CD4-positive, alpha-beta T cell (primary cell): ENCODE measurements around the gene CHAF1A. TPM values are rescaled to one million over a fixed set of nuclear protein-coding genes. Genes with fewer than 3 reads are reported as not detected.
A peak's percentile ranks its signal among the peaks of the same experiment; 100 is the strongest.

Experiments used
- ATAC-seq: fragments of 200-7000 bp; cut with Tn5 transposase; one replicate; pipeline ENCODE4 v1.10.0; 2022; ENCODE audit warnings: mild to moderate bottlenecking; ENCODE audit not compliant: poor library complexity
- CTCF ChIA-PET: fragments of 350-600 bp; sonication (Branson Sonifier 250); formaldehyde crosslinking; loops from one replicate; lab custom pipeline; 2021; ENCODE audit warnings: antibody characterized with exemption, inconsistent platforms; lab: Charles Lee
- POLR2A ChIA-PET: fragments of 350-600 bp; sonication (Branson Sonifier 250); formaldehyde crosslinking; loops from one replicate; lab custom pipeline; 2021; ENCODE audit warnings: antibody characterized with exemption, inconsistent platforms; lab: Charles Lee
- DNase-seq, 14 experiments: peaks; one replicate each; pipeline ENCODE4 v3.0.0-alpha.2; 2013 to 2020; ENCODE audit warnings: mixed read lengths in 2 of 14
- H3K27ac ChIP-seq, 2 donors: one replicate each; pipeline versions ENCODE4 v1.5.1 to v1.7.0; 2013; ENCODE audit warnings: low read length in 2 of 2, low read depth in 1 of 2, mild to moderate bottlenecking in 1 of 2
- H3K27me3 ChIP-seq, 2 experiments: 1 replicate in 1 of 2; 2 replicates in 1 of 2; pipeline versions ENCODE4 v1.6.1 to v1.7.0; 2013; ENCODE audit warnings: low read length in 2 of 2, control low read depth in 1 of 2, mild to moderate bottlenecking in 1 of 2, moderate library complexity in 1 of 2; ENCODE audit not compliant: insufficient read depth in 2 of 2, control insufficient read depth in 1 of 2
- H3K36me3 ChIP-seq: one replicate; pipeline ENCODE4 v1.6.1; 2013; ENCODE audit warnings: low read length, control low read depth; ENCODE audit not compliant: insufficient read depth
- H3K4me1 ChIP-seq: one replicate; pipeline ENCODE4 v1.6.1; 2013; ENCODE audit warnings: low read length, control low read depth; ENCODE audit not compliant: insufficient read depth
- H3K4me3 ChIP-seq: one replicate; pipeline ENCODE4 v1.5.1; 2013; ENCODE audit warnings: mild to moderate bottlenecking, low read length, moderate library complexity
- H3K9me3 ChIP-seq, 2 experiments: 1 replicate in 1 of 2; 2 replicates in 1 of 2; pipeline versions ENCODE4 v1.6.1 to v1.7.0; 2013; ENCODE audit warnings: low read length in 2 of 2, mild to moderate bottlenecking in 2 of 2, control low read depth in 1 of 2, moderate library complexity in 1 of 2; ENCODE audit not compliant: control insufficient read depth in 1 of 2, insufficient read depth in 1 of 2
- H3K27ac Mint-ChIP-seq: one replicate; pipeline ENCODE4 v1.8.0; 2020; ENCODE audit warnings: mixed read lengths
- H3K27me3 Mint-ChIP-seq: one replicate; pipeline ENCODE4 v1.8.0; 2021; ENCODE audit warnings: mixed read lengths
- H3K36me3 Mint-ChIP-seq: one replicate; pipeline ENCODE4 v1.8.0; 2021; ENCODE audit warnings: low read depth, mixed read lengths
- H3K4me1 Mint-ChIP-seq: one replicate; pipeline ENCODE4 v1.8.0; 2021; ENCODE audit warnings: low read depth, mixed read lengths
- H3K4me3 Mint-ChIP-seq: one replicate; pipeline ENCODE4 v1.8.0; 2020; ENCODE audit warnings: mild to moderate bottlenecking, mixed read lengths
- H3K9me3 Mint-ChIP-seq: one replicate; pipeline ENCODE4 v1.8.0; 2020; ENCODE audit warnings: mixed read lengths
- intact Hi-C, 2 experiments: fragments of 100-400 bp; cut with DNase I in 1 of 2; cut with micrococcal nuclease in 1 of 2; formaldehyde crosslinking; loops; one replicate each; pipeline versions ENCODE4 v1.15.1 to v1.9.0; 2023 to 2025; cut with DNase I, micrococcal nuclease
- total RNA-seq, 174 experiments: library from RNA in 2 of 174; stranded (reverse) in 2 of 174; gene quantifications; one replicate each; pipeline ENCODE4 v1.2.3 and lab custom pipeline; 2021 to 2026
- TF ChIP-seq, protein P1 (sequence below): fragments of 200-600 bp; IDR thresholded peaks from one replicate; pipeline ENCODE4 v1.8.0; 2022; ENCODE audit warnings: antibody characterized with exemption, mild to moderate bottlenecking

Gene CHAF1A
- total RNA-seq, 2 experiments from 2014 or later, result 27.5 to 27.8 TPM

DNA sequence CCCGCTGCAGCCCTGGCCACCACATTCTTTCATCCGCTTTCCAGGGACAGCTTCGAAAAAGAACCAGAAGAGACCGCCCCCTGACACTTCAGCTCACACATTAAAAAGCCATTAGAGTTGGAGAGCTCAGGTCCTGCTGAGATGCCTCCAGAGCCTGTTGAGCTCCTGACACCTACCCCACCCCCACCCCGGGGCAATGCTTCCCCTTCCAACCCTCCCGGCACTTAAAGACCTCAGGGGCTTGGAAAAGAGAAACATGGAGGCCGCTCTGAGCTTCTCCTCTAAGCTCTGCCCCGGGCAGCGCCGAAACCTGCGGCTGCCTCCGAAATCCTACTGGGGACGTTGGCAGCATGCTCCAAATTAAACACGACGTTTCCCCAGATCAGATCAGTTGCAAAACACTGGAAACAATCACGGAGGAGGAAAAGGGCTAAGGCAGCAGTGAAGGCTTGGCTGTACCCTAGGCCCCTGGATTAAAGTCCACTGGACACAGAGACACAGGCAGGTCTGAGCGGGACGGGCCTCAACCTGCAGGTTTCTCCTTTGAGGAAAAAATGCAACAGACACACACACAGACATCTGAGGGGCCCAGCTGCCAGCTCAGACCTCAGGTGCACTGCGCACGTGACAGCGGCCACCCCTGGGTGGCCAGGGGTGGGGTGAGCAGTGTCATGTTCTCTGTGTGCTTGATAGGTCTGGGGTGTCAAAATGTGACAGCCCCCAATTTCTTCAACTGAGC, 11.7 kb upstream of the CHAF1A start:
- peaks cover 33% of the 10 kb centered on the region for H3K36me3 Mint-ChIP-seq
- H3K4me1 Mint-ChIP-seq, result peaks cover 39% of the 10 kb centered on the region

DNA sequence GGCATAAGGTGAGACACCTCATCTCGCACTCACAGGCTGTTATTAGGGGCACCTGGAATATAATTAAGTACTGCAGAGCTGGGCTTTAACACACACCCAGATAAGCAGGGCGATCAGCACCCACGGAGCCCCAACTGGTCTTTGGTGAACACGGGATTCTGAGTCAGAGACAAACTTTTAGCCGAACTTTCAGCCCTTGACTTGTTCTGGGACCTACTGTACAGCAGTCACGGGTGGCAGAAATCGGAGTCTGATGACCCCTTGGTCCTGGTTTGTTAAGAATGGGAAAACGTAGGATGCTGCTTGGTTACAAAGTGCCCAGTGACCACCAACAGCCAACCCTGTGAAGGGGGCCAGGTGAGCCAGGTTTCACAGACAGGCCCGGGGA, 11.1 kb upstream of the CHAF1A start:
- ATAC-seq (no peak), DNase-seq (no peak)
- POLR2A ChIA-PET, result interaction anchor here (1.0 kb wide), 1 partner anchor 9 kb away, joined by 3 read pairs; the partner anchor contains the start of gene SH3GL1
- peaks cover 55% of the 10 kb centered on the region for H3K4me1 ChIP-seq
- TF ChIP-seq, protein P1, sequence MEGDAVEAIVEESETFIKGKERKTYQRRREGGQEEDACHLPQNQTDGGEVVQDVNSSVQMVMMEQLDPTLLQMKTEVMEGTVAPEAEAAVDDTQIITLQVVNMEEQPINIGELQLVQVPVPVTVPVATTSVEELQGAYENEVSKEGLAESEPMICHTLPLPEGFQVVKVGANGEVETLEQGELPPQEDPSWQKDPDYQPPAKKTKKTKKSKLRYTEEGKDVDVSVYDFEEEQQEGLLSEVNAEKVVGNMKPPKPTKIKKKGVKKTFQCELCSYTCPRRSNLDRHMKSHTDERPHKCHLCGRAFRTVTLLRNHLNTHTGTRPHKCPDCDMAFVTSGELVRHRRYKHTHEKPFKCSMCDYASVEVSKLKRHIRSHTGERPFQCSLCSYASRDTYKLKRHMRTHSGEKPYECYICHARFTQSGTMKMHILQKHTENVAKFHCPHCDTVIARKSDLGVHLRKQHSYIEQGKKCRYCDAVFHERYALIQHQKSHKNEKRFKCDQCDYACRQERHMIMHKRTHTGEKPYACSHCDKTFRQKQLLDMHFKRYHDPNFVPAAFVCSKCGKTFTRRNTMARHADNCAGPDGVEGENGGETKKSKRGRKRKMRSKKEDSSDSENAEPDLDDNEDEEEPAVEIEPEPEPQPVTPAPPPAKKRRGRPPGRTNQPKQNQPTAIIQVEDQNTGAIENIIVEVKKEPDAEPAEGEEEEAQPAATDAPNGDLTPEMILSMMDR, result no peak
- Mint-ChIP-seq H3K27ac (no peak overlapping the region), H3K36me3 (peaks cover 35% of the 10 kb centered on the region), H3K9me3 (no peaks in the 10 kb centered on the region), H3K4me1 (peaks cover 43% of the 10 kb centered on the region), H3K4me3 (no peak overlapping the region), H3K27me3 (no peaks in the 10 kb centered on the region)
- H3K27me3 ChIP-seq, result no peaks in the 10 kb centered on the region
- H3K27ac ChIP-seq, result no peak overlapping the region
- H3K4me3 ChIP-seq, result no peak overlapping the region
- CTCF ChIA-PET, result interaction anchor here (0.9 to 1.2 kb wide), 2 partner anchors 9 to 22 kb away, joined by 3 to 5 read pairs; partner anchors contain the start of gene SH3GL1
- intact Hi-C loops, result loop anchor here in 1 of 2 experiments (2.0 kb wide), 1 partner anchor 16 kb away; no protein-coding TSS in a partner anchor
- H3K9me3 ChIP-seq, result no peaks in the 10 kb centered on the region
- peaks cover 42% of the 10 kb centered on the region for H3K36me3 ChIP-seq

More for the DNA sequence above, 11.7 kb upstream of the CHAF1A start:
- peaks cover 44% of the 10 kb centered on the region for H3K36me3 ChIP-seq
- intact Hi-C loops, result loop anchor here in 1 of 2 experiments (2.0 kb wide), 1 partner anchor 16 kb away; no protein-coding TSS in a partner anchor
- TF ChIP-seq, protein P1, result no peak
- no peak overlapping the region for H3K4me3 ChIP-seq
- H3K4me3 Mint-ChIP-seq, result no peak overlapping the region
- DNase-seq, result no peak
- H3K27ac ChIP-seq, result peak overlapping the region in 1 of 2 donors; percentile 15
- H3K27me3 Mint-ChIP-seq, result no peaks in the 10 kb centered on the region
- peaks cover 55% of the 10 kb centered on the region for H3K4me1 ChIP-seq
- ChIA-PET POLR2A (interaction anchor here (1.0 kb wide), 1 partner anchor 9 kb away, joined by 3 read pairs; the partner anchor contains the start of gene SH3GL1), CTCF (interaction anchor here (0.9 to 1.2 kb wide), 2 partner anchors 10 to 21 kb away, joined by 3 to 5 read pairs; partner anchors contain the start of gene SH3GL1)
- no peaks in the 10 kb centered on the region for H3K27me3 ChIP-seq
- ATAC-seq, result no peak
- H3K27ac Mint-ChIP-seq, result peak overlapping the region; percentile 68
- no peaks in the 10 kb centered on the region for H3K9me3 ChIP-seq
- no peaks in the 10 kb centered on the region for H3K9me3 Mint-ChIP-seq

DNA sequence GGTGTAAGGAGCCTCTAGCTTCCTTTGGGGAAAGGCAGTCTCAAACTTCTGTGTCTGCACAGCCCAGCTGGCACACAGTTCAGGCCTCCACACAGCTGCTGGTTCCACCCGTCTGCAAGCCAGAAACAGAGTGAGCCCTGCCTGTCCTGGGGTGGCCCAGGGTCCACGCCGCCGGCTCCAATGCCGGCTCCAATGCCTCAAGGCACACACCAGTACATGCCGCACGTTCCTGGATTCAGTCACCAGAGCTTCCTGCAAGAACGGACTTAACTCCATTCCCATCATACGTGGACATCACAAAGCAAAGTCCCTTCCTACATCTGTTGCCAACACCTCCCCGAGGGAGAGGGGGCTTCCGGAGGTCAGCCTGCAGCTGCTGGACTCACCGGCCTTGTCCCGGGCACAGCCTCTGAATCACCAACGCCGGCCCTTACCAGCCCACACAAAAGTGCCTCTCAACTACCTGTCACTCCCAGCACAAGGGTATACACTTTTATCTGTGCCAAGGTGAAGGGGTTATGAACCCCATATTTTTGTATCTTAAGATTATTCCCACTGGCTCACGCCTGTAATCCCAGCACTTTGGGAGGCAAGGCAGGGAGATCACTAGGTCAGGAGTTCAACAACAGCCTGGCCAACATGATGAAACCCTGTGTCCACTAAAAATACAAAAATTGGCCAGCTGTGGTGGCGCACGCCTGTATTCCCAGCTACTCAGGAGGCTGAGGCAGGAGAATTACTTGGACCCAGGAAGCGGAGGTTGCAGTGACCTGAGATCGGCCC, 10.5 kb upstream of the CHAF1A start:
- Histone ChIP-seq H3K4me3 (no peak overlapping the region), H3K27me3 (no peaks in the 10 kb centered on the region), H3K36me3 (peaks cover 47% of the 10 kb centered on the region), H3K27ac (no peak overlapping the region), H3K4me1 (peaks cover 58% of the 10 kb centered on the region), H3K9me3 (no peaks in the 10 kb centered on the region)
- TF ChIP-seq, protein P1, result no peak
- H3K27ac Mint-ChIP-seq, result no peak overlapping the region
- H3K36me3 Mint-ChIP-seq, result peaks cover 39% of the 10 kb centered on the region
- ATAC-seq (no peak), DNase-seq (no peak)
- H3K27me3 Mint-ChIP-seq, result no peaks in the 10 kb centered on the region
- ChIA-PET POLR2A (no interaction called here), CTCF (interaction anchor here (0.9 to 1.1 kb wide), 2 partner anchors 8 to 22 kb away, joined by 3 to 4 read pairs; partner anchors contain the start of gene SH3GL1)
- peaks cover 48% of the 10 kb centered on the region for H3K4me1 Mint-ChIP-seq
- no peak overlapping the region for H3K4me3 Mint-ChIP-seq
- H3K9me3 Mint-ChIP-seq, result no peaks in the 10 kb centered on the region
- intact Hi-C loops, result loop anchor here in 1 of 2 experiments (2.0 kb wide), 1 partner anchor 17 kb away; no protein-coding TSS in a partner anchor
